Activated naive CD8-positive, alpha-beta T cell treated with anti-CD3 and anti-CD28 coated beads, Interleukin-2, amount 10 ng/mL, durations not matched to agents 7 days and 5 days (primary cell): ENCODE data around the gene ELL. TPM values are rescaled to one million over a fixed set of nuclear protein-coding genes. Genes with fewer than 3 reads are reported as not detected.
A peak's percentile ranks its signal among the peaks of the same experiment; 100 is the strongest.

Source experiments
- ATAC-seq: fragments of 150-1000 bp; cut with Tn5 transposase; one replicate; pipeline ENCODE4 v1.10.0; 2021; ENCODE audit warnings: low read depth, moderate library complexity
- POLR2A ChIA-PET: fragments of 350-600 bp; sonication (Branson Sonifier 250); formaldehyde crosslinking; loops from one replicate; lab custom pipeline; 2021; ENCODE audit warnings: antibody characterized with exemption; lab: Charles Lee
- DNase-seq: peaks from one replicate; pipeline ENCODE4 v3.0.0; 2021
- H3K27ac Mint-ChIP-seq: one replicate; pipeline ENCODE4 v1.8.0; 2022; ENCODE audit warnings: mild to moderate bottlenecking, mixed read lengths
- H3K27me3 Mint-ChIP-seq: one replicate; pipeline ENCODE4 v1.8.0; 2022; ENCODE audit warnings: mild to moderate bottlenecking, moderate library complexity, mixed read lengths
- H3K36me3 Mint-ChIP-seq: one replicate; pipeline ENCODE4 v1.8.0; 2021; ENCODE audit warnings: mild to moderate bottlenecking, mixed read lengths
- H3K4me1 Mint-ChIP-seq: one replicate; pipeline ENCODE4 v1.8.0; 2021; ENCODE audit warnings: mixed read lengths
- H3K4me3 Mint-ChIP-seq: one replicate; pipeline ENCODE4 v1.8.0; 2022; ENCODE audit warnings: mild to moderate bottlenecking, moderate library complexity, mixed read lengths
- H3K9me3 Mint-ChIP-seq: one replicate; pipeline ENCODE4 v1.8.0; 2021; ENCODE audit warnings: mixed read lengths
- total RNA-seq, 2 experiments: library from RNA; stranded (reverse); gene quantifications; one replicate each; pipeline ENCODE4 v1.2.3, GENCODE V29; 2021

The ELL gene
- total RNA-seq, 2 experiments from 2014 or later, result 28.5 to 31.2 TPM

DNA sequence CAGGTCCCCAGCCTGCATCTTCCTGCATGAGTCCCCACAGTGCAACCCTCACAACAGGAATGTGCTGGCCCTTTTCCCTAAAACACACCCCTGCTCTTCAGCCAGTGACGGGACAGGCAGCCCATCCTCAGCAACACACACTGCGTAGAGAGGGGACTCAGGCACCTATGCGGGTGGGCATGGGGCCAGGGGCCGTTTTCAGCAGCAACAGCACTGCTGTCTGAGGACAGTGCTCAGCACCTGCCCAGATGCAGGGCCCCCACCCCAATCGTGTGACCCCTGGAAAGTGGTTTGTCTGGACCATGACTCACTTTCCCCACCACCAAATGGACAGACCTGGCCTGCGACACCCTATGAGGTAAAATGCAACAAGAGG lies 55.9 kb downstream of the ELL start:
- POLR2A ChIA-PET, result no interaction called here

GRCh38 chr19:18465214-18465963 lies 56.5 kb downstream of the ELL start:
- no peaks in the 10 kb centered on the region for H3K27me3 Mint-ChIP-seq
- H3K9me3 Mint-ChIP-seq, result no peaks in the 10 kb centered on the region
- H3K36me3 Mint-ChIP-seq, result peaks cover 12% of the 10 kb centered on the region
- no peak overlapping the region for H3K4me3 Mint-ChIP-seq
- no peak for ATAC-seq
- POLR2A ChIA-PET, result no interaction called here
- no peak for DNase-seq
- H3K27ac Mint-ChIP-seq, result peak overlapping the region; percentile 25
- peaks cover 14% of the 10 kb centered on the region for H3K4me1 Mint-ChIP-seq

More for the DNA sequence above, 55.9 kb downstream of the ELL start:
- no peak overlapping the region for H3K27ac Mint-ChIP-seq
- H3K9me3 Mint-ChIP-seq, result no peaks in the 10 kb centered on the region
- ATAC-seq (no peak), DNase-seq (no peak)
- H3K27me3 Mint-ChIP-seq, result no peaks in the 10 kb centered on the region
- H3K36me3 Mint-ChIP-seq, result peaks cover 10% of the 10 kb centered on the region
- peaks cover 14% of the 10 kb centered on the region for H3K4me1 Mint-ChIP-seq
- H3K4me3 Mint-ChIP-seq, result no peak overlapping the region

- no peak for ATAC-seq
- Mint-ChIP-seq H3K27ac (peak overlapping the region; percentile 73), H3K27me3 (no peaks in the 10 kb centered on the region)
Measured at GRCh38 chr19:18464646-18465045, 57.2 kb downstream of the ELL start.

DNA sequence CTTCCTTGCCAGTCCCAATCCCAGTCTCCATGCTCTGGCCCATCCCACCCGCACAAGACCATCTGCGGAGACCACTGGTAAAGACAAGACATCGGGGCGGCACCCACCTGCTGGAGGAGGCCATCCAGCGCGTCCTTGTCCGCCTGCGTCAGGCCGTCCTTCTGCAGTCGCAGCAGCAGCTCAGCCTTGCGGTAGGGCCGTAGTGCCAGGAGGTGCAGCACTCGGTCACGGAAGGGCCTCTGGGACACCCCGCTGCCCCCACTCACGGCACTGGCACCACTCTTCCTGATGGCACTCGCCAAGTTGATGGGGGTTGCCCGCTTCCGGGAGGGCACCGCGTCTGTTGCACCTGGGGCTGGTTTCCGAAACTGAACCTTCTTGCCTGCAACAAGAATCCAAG lies 60.4 kb downstream of the ELL start:
- no peaks in the 10 kb centered on the region for H3K9me3 Mint-ChIP-seq
- POLR2A ChIA-PET, result no interaction called here
- peaks cover 5% of the 10 kb centered on the region for H3K4me1 Mint-ChIP-seq
- no peak for DNase-seq
- H3K27me3 Mint-ChIP-seq, result no peaks in the 10 kb centered on the region
- H3K27ac Mint-ChIP-seq, result no peak overlapping the region
- H3K36me3 Mint-ChIP-seq, result peaks cover 8% of the 10 kb centered on the region
- no peak for ATAC-seq
- H3K4me3 Mint-ChIP-seq, result no peak overlapping the region

More at GRCh38 chr19:18464646-18465045, 57.2 kb downstream of the ELL start:
- Mint-ChIP-seq H3K9me3 (no peaks in the 10 kb centered on the region), H3K4me3 (no peak overlapping the region), H3K36me3 (peaks cover 12% of the 10 kb centered on the region), H3K4me1 (peaks cover 10% of the 10 kb centered on the region)
- POLR2A ChIA-PET, result no interaction called here
- no peak for DNase-seq

DNA sequence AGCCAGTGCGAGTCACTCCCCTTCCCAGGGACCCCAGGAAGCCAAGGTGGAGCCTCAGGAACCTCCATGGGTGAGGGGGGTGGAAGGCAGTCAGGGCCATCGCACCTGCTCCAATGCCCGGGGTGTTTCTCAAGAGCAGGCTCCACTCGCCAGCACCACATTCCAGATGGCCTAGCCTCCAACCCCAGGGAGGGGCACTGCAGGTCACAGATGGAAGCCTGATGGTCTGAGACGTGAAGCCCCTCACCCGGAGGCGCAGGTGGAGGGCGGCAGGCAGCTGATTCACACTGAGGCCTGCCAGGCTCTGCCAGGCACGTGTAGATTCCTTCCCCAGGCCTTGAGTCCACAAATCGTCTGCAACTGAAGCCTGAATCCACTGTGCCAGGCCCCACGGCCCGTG lies 61.0 kb downstream of the ELL start:
- Mint-ChIP-seq H3K9me3 (no peaks in the 10 kb centered on the region), H3K4me1 (peaks cover 5% of the 10 kb centered on the region), H3K27ac (no peak overlapping the region), H3K4me3 (no peak overlapping the region), H3K36me3 (peaks cover 8% of the 10 kb centered on the region), H3K27me3 (no peaks in the 10 kb centered on the region)
- DNase-seq, result no peak
- ATAC-seq, result no peak
- POLR2A ChIA-PET, result no interaction called here

DNA sequence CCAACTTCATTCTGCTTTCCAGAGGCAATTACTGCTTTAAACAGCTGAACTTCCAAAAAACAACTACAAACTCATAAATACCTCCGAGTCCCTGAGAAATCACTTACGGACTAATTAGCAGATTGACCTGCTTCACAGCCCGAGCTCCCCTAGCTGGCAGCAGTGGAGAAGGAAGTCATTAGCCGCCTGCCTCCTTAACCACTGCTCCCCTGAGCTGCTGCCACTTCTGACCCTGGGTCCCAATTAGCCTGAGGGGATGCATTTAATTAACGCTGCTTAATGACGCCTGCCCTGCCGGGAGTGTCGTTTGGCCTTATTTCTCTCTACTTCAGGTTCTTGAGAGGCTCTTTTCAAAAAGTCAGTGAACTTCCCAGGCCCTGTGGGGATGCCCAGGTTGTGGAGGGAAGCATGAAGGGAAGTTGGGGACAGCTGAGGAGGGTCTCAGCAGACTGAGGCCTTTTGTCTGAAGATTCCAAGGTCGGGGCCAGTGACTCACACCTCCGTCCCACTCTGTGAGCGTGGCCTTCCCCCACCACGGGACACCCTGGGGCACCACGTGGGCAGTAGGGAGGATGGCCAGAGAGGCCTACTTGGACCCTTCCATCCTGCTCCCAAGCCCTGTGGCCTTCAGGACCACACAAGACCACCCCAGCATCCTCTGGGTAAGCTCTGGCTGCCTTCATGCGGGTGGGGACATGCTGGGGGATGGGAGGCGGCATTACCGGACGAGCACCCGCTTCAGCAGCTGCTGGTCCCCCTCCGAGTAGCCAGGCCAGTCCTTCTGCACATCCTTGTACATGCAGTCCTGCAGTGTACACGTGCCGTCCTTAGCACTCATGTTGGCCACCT lies 64.2 kb downstream of the ELL start:
- DNase-seq, result no peak
- ATAC-seq, result no peak
- no peaks in the 10 kb centered on the region for H3K9me3 Mint-ChIP-seq
- no peak overlapping the region for H3K4me3 Mint-ChIP-seq
- H3K27me3 Mint-ChIP-seq, result no peaks in the 10 kb centered on the region
- H3K4me1 Mint-ChIP-seq, result no peaks in the 10 kb centered on the region
- H3K36me3 Mint-ChIP-seq, result peaks cover 6% of the 10 kb centered on the region
- H3K27ac Mint-ChIP-seq, result no peak overlapping the region
- POLR2A ChIA-PET, result no interaction called here

- H3K27me3 Mint-ChIP-seq, result no peaks in the 10 kb centered on the region
- no peaks in the 10 kb centered on the region for H3K9me3 Mint-ChIP-seq
- no peaks in the 10 kb centered on the region for H3K4me1 Mint-ChIP-seq
- ATAC-seq (no peak), DNase-seq (no peak)
- peaks cover 4% of the 10 kb centered on the region for H3K36me3 Mint-ChIP-seq
- no peak overlapping the region for H3K27ac Mint-ChIP-seq
- H3K4me3 Mint-ChIP-seq, result no peak overlapping the region
- POLR2A ChIA-PET, result no interaction called here
Measured at GRCh38 chr19:18456974-18457373, 64.9 kb downstream of the ELL start.

DNA sequence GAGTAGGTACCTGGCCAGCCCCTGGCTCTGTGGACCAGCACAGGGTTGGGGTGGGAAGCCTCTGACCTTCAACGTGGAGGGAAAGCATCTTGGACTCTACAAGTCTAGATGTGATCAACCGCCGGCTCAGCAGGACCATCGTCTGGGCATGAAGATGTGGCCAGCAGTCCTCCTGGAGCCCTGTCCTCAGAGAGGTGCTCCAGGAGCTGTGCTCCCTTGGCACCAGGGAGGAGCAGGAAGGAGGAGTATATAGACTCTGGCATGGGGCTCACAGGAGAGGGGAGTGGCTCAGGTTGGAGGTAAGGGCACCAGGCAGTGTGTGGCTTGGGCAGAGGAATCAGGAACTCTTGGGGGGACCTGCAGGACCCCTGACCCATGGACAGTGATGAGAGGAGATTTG lies 65.6 kb downstream of the ELL start:
- H3K27ac Mint-ChIP-seq, result no peak overlapping the region
- H3K9me3 Mint-ChIP-seq, result no peaks in the 10 kb centered on the region
- DNase-seq (no peak), ATAC-seq (no peak)
- no peaks in the 10 kb centered on the region for H3K27me3 Mint-ChIP-seq
- POLR2A ChIA-PET, result no interaction called here
- H3K4me1 Mint-ChIP-seq, result no peaks in the 10 kb centered on the region
- H3K36me3 Mint-ChIP-seq, result peaks cover 2% of the 10 kb centered on the region
- no peak overlapping the region for H3K4me3 Mint-ChIP-seq

DNA sequence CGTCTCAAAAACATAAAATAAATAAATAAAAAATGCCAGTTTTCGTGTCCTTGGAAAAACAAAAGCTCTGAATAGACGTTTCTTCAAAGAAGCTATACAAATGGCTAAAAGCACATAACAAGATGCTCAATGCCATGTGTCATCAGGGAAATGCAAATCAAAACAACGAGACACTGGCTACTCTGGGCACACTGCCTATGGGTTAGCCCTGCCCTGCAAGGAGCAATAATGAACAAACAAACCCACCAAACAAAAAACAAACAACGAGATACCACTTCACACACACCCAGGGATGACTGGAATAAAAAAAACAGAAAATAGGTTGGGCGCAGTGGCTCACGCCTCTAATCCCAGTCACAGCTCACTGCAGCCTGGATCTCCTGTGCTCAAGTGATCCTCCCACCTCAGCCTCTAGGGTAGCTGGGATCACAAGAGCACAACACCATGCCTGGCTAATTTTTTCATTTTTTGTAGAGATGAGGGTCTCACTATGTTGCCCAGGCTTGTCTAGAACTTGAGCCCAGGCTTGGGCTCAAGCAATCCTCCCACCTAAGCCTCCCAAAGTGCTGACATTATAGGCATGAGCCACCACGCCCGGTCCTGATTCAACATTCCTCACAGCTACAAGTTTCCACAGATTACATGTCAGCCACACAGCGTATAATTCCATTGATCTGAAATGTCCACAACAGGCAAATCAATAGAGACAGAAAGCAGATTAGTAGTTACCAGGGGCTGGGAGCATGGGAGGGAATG lies 68.4 kb downstream of the ELL start:
- no peaks in the 10 kb centered on the region for H3K27me3 Mint-ChIP-seq
- no peak overlapping the region for H3K27ac Mint-ChIP-seq
- H3K9me3 Mint-ChIP-seq, result no peaks in the 10 kb centered on the region
- DNase-seq (no peak), ATAC-seq (no peak)
- POLR2A ChIA-PET, result no interaction called here
- H3K4me1 Mint-ChIP-seq, result peaks cover 1% of the 10 kb centered on the region
- no peak overlapping the region for H3K4me3 Mint-ChIP-seq
- peaks cover 2% of the 10 kb centered on the region for H3K36me3 Mint-ChIP-seq

GRCh38 chr19:18452386-18452785 lies 69.5 kb downstream of the ELL start:
- Mint-ChIP-seq H3K4me1 (peaks cover 1% of the 10 kb centered on the region), H3K9me3 (no peaks in the 10 kb centered on the region), H3K4me3 (no peak overlapping the region), H3K36me3 (peaks cover 2% of the 10 kb centered on the region), H3K27me3 (no peaks in the 10 kb centered on the region), H3K27ac (no peak overlapping the region)
- ATAC-seq (no peak), DNase-seq (no peak)
- POLR2A ChIA-PET, result no interaction called here

- H3K4me3 Mint-ChIP-seq, result no peak overlapping the region
- H3K27me3 Mint-ChIP-seq, result no peaks in the 10 kb centered on the region
- no peaks in the 10 kb centered on the region for H3K9me3 Mint-ChIP-seq
- peaks cover 2% of the 10 kb centered on the region for H3K36me3 Mint-ChIP-seq
- peaks cover 1% of the 10 kb centered on the region for H3K4me1 Mint-ChIP-seq
- peak; percentile 86 for ATAC-seq
- POLR2A ChIA-PET, result interaction anchor here (0.8 to 1.3 kb wide), 3 partner anchors 14 to 137 kb away, joined by 3 read pairs; partner anchors contain the start of gene UBA52
- H3K27ac Mint-ChIP-seq, result no peak overlapping the region
- DNase-seq, result peak; percentile 96
Measured at GRCh38 chr19:18450931-18451836, 70.7 kb downstream of the ELL start.

DNA sequence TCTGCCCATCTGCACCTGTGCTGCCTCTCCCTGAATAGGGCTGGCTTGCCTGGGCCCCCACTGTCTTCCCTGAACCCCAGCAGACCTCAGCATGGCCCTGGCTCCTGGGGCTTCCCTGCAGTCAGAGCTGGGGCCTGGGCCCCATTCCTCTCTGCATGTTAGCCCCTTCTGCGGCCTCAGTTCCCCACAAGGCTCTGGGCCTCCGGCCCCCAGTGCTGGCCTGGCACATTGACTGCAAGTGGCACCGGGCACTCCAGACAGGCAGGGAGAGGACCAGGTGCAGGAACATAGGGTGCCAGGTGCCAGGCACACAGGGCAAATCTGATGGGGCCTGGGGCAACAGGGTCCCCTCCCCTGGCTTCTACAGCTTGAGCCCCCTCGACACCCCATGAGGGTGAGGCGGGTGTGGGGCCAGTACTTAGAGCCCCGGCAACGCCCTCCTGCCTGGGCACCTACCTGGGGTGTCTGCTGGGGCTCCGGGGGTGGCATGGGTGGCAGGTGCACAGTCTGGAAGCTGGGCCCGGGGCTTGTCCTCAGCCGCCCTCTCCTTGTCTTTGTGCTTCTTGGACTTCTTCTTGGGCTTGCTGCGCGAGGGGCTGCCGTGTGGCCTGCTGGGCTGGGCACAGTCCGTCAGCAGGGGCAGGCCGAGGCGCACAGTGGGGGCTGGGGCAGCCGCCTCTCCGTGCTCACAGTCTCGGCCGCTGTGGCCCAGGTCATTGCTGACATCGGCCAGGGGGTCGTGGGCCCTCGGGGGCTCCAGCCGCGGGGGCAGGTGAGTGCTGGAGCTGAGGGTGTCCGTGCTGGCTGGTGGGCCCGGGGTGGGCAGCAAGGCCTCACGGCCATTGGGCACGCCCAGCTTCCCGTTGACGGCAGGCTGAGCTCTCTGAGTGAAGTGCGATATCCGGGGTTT lies 71.6 kb downstream of the ELL start:
- H3K9me3 Mint-ChIP-seq, result no peaks in the 10 kb centered on the region
- DNase-seq, result no peak
- no peak for ATAC-seq
- H3K27ac Mint-ChIP-seq, result no peak overlapping the region
- H3K4me3 Mint-ChIP-seq, result no peak overlapping the region
- peaks cover 2% of the 10 kb centered on the region for H3K36me3 Mint-ChIP-seq
- H3K27me3 Mint-ChIP-seq, result no peaks in the 10 kb centered on the region
- H3K4me1 Mint-ChIP-seq, result peaks cover 1% of the 10 kb centered on the region
- POLR2A ChIA-PET, result interaction anchor here (0.8 to 1.3 kb wide), 2 partner anchors 13 to 122 kb away, joined by 3 read pairs; partner anchors contain the start of gene UBA52
